Lung (tissue), 12 donors: ENCODE measurements around the gene NUB1. TPM values are rescaled to one million over a fixed set of nuclear protein-coding genes. Genes with fewer than 3 reads are reported as not detected.

ENCODE experiments used
- ATAC-seq: fragments of 200-7000 bp; cut with Tn5 transposase; one replicate; pipeline ENCODE4 v1.9.1; 2020; ENCODE audit warnings: moderate number of reproducible peaks; ENCODE audit not compliant: insufficient read depth, low FRiP score
- DNase-seq, 3 donors: peaks; one replicate each; pipeline ENCODE4 v3.0.0-alpha.2; 2013 to 2017
- H3K27ac ChIP-seq, 2 donors: one replicate each; pipeline ENCODE4 v1.5.1; 2013; ENCODE audit warnings: mild to moderate bottlenecking in 2 of 2, moderate library complexity in 2 of 2, control low read depth in 1 of 2, inconsistent platforms in 1 of 2, low read depth in 1 of 2, low read length in 1 of 2
- H3K27me3 ChIP-seq, 3 donors: one replicate each; pipeline ENCODE4 v1.5.1; 2013; ENCODE audit warnings: low read length in 2 of 3; ENCODE audit not compliant: control insufficient read depth in 3 of 3, insufficient read depth in 3 of 3
- H3K36me3 ChIP-seq, 4 donors: one replicate each; pipeline ENCODE4 v1.5.1; 2013; ENCODE audit warnings: low read length in 4 of 4, mild to moderate bottlenecking in 1 of 4, moderate library complexity in 1 of 4; ENCODE audit not compliant: control insufficient read depth in 4 of 4, insufficient read depth in 4 of 4
- H3K4me1 ChIP-seq, 5 donors: one replicate each; pipeline ENCODE4 v1.5.1; 2013; ENCODE audit warnings: low read length in 5 of 5, mild to moderate bottlenecking in 2 of 5, moderate library complexity in 1 of 5; ENCODE audit not compliant: control insufficient read depth in 5 of 5, insufficient read depth in 5 of 5
- H3K4me3 ChIP-seq: one replicate; pipeline ENCODE4 v1.5.1; 2013; ENCODE audit warnings: mild to moderate bottlenecking, control low read depth, moderate library complexity
- H3K9ac ChIP-seq, 2 donors: one replicate each; pipeline ENCODE4 v1.5.1; 2013; ENCODE audit warnings: low read length in 2 of 2, control low read depth in 1 of 2; ENCODE audit not compliant: insufficient read depth in 1 of 2
- H3K9me3 ChIP-seq, 4 donors: one replicate each; pipeline ENCODE4 v1.5.1; 2013; ENCODE audit warnings: low read length in 3 of 4, mild to moderate bottlenecking in 1 of 4, moderate library complexity in 1 of 4; ENCODE audit not compliant: control insufficient read depth in 4 of 4, insufficient read depth in 3 of 4
- WGBS, 2 donors: extraction: QIAGEN DNeasy Blood & Tissue Kit; methylation state at CpG; one replicate each; pipeline ENCODE4 v1.1.7; 2013; 5-methylcytosine and 5-hydroxymethylcytosine counted together
- polyA plus RNA-seq, 2 donors: library from polyadenylated mRNA; stranded (reverse); fragments of 200-250 nt; gene quantifications; one replicate each; pipeline ENCODE4 v1.2.1, GENCODE V29; 2013
- total RNA-seq, 2 donors: library from RNA; depleted of rRNA in 1 of 2; stranded (reverse); fragments of >200 nt in 1 of 2; gene quantifications; one replicate each; pipeline ENCODE4 v1.2.1, GENCODE V29; 2014 to 2021
- TF ChIP-seq, protein P1 (sequence below): IDR thresholded peaks from 2 replicates; pipeline ENCODE4 v1.5.1; 2012; ENCODE audit warnings: mild to moderate bottlenecking; ENCODE audit errors: control extremely low read depth, extremely low read depth
- donor health status: control.
- donor health status: control.
- donor health status: Bipolar disorder and iron deficiency.
- donor health status: healthy.
- donor health status: DM: yes; HTN: yes; CAD: no.

Gene NUB1
- total and polyA plus RNA-seq, 4 donors: 22.6 to 47.4 (median 34.6) TPM

DNA sequence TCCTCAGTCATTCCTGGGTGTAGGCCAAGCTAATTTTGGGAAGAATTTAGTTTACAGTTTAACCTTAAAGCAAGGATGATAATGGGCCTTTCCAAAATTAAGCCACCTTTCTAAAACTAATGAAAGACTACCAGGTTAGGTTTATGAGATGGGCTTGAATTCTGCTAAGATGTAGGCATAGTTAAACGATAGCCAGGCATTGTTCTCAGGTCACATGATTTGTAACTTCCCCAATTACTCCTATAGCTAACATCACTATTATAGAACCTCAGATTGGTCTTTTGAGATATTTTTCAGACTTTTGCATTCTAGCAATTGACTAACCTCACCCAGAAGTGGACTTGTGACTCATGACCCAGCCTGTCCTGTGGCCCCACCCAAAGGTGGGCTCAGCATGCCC is 7.0 kb upstream of the NUB1 start:
- 36 to 42% methylated on average over 1 of the region's 1 CpG for WGBS, 2 donors
- ATAC-seq (no peak), DNase-seq (no peak)
- no peaks in the 10 kb centered on the region for H3K27me3 ChIP-seq
- H3K4me3 ChIP-seq: no peak overlapping the region
- TF ChIP-seq, protein P1, sequence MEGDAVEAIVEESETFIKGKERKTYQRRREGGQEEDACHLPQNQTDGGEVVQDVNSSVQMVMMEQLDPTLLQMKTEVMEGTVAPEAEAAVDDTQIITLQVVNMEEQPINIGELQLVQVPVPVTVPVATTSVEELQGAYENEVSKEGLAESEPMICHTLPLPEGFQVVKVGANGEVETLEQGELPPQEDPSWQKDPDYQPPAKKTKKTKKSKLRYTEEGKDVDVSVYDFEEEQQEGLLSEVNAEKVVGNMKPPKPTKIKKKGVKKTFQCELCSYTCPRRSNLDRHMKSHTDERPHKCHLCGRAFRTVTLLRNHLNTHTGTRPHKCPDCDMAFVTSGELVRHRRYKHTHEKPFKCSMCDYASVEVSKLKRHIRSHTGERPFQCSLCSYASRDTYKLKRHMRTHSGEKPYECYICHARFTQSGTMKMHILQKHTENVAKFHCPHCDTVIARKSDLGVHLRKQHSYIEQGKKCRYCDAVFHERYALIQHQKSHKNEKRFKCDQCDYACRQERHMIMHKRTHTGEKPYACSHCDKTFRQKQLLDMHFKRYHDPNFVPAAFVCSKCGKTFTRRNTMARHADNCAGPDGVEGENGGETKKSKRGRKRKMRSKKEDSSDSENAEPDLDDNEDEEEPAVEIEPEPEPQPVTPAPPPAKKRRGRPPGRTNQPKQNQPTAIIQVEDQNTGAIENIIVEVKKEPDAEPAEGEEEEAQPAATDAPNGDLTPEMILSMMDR: no peak
- no peaks in the 10 kb centered on the region for H3K9me3 ChIP-seq
- no peak overlapping the region for H3K9ac ChIP-seq
- no peaks in the 10 kb centered on the region for H3K4me1 ChIP-seq
- no peak overlapping the region for H3K27ac ChIP-seq
- no peaks in the 10 kb centered on the region for H3K36me3 ChIP-seq

- Histone ChIP-seq H3K27me3 (no peaks in the 10 kb centered on the region), H3K27ac (no peak overlapping the region), H3K9ac (no peak overlapping the region), H3K4me3 (no peak overlapping the region), H3K9me3 (no peaks in the 10 kb centered on the region), H3K36me3 (no peaks in the 10 kb centered on the region), H3K4me1 (peaks cover 0 to 2% (median 0%) of the 10 kb centered on the region in 5 donors)
- TF ChIP-seq, protein P1: no peak
- no peak for DNase-seq
- no peak for ATAC-seq
- 87 to 95% methylated on average over 12 of the region's 12 CpGs for WGBS, 2 donors
Measured at GRCh38 chr7:151336027-151336708, 5.4 kb upstream of the NUB1 start.

DNA sequence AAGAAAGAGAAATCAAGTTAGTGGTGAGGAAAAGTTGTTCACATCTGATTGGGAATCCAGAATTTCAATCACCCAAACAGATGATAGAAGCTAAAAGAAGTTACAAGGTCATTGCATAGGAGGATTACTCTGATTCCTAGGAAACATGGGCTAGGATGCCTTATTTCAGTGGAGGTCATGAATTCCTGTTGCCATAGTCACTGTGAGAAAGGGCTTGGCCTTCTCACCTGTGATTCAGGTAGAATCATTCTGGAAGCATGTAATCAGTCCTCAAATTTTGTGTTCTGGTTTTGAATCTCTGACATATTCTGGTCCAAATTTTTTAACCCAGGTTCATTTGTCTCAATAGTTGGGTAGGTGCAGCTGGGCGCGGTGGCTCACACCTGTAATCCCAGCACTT is 4.3 kb upstream of the NUB1 start:
- Histone ChIP-seq H3K9ac (no peak overlapping the region), H3K4me1 (peaks cover 0 to 2% (median 0%) of the 10 kb centered on the region in 5 donors), H3K9me3 (no peaks in the 10 kb centered on the region), H3K4me3 (no peak overlapping the region), H3K36me3 (no peaks in the 10 kb centered on the region), H3K27ac (no peak overlapping the region), H3K27me3 (no peaks in the 10 kb centered on the region)
- 93 to 98% methylated on average over 2 of the region's 2 CpGs for WGBS, 2 donors
- TF ChIP-seq, protein P1: no peak
- DNase-seq: no peak
- no peak for ATAC-seq

DNA sequence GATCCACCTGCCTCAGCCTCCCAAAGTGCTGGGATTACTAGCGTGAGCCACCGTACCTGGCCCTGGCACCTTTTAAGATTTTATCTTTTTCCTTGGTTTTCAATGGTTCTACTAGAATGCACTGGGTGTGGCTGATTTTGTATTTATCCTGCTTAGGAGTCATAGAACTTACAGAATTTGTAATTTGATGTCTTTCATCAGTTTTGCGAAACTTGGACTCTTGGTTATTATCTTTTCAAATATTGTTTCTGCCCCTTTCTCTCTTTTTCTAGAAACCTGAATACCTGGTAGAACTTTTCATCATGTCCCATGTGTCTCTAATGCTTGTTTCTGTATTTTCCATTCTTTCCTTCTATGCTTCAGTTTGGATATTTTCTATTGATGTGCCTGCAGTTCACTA is 2.8 kb upstream of the NUB1 start:
- Histone ChIP-seq H3K4me1 (peaks cover 0 to 12% (median 3%) of the 10 kb centered on the region in 5 donors), H3K36me3 (peaks cover 0 to 3% (median under 1%) of the 10 kb centered on the region in 4 donors), H3K27me3 (no peaks in the 10 kb centered on the region), H3K4me3 (no peak overlapping the region), H3K27ac (no peak overlapping the region), H3K9me3 (no peaks in the 10 kb centered on the region), H3K9ac (no peak overlapping the region)
- DNase-seq (no peak), ATAC-seq (no peak)
- 96% methylated on average over 3 of the region's 3 CpGs for WGBS, 2 donors
- TF ChIP-seq, protein P1: no peak
